GM18868 (cell line): ENCODE data around the gene PAXIP1.

ENCODE experiments used
- ATAC-seq: cut with Tn5 transposase; IDR thresholded peaks from one replicate; pipeline ENCODE4 v1.9.1; 2021; ENCODE audit warnings: mild to moderate bottlenecking, moderate library complexity; ENCODE audit not compliant: unreplicated experiment

Gene PAXIP1

DNA sequence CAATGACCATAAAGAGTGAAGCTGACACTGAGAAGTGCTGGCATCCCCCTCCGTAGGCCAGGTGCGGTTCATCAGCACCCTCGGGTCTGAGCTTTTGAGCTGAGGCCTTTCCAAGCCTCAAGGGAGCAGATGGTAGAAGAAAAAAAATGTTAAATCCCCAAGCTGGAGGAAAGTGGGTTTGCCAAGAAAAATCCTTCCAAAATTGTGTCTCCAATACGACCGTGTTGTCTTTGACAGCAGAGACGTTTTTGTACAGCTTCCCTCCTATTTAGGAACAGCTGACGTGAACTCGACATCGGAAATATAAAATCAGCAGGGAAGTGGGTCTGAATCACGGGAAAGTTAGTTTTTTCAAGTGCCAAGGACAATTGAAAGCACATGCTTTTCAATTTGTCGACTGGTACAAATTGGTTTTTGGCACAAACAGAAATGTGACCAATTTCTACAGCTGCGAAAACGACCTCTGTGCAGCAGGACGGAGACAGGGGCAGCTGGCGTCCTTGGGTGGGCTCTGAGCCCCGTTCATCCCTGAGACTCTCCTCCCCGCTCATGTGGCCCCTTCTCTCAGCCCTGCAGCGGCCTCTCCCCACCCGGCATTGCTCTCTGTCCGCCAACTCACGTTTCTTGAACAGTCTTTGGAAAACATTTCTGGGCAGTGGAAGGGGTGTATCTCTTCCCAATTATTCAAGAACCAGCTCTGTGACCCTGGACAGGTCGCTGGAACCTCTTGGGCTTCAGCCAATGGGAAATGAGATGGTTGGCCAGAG, 89.9 kb downstream of the PAXIP1 start:
- no peak for ATAC-seq

DNA sequence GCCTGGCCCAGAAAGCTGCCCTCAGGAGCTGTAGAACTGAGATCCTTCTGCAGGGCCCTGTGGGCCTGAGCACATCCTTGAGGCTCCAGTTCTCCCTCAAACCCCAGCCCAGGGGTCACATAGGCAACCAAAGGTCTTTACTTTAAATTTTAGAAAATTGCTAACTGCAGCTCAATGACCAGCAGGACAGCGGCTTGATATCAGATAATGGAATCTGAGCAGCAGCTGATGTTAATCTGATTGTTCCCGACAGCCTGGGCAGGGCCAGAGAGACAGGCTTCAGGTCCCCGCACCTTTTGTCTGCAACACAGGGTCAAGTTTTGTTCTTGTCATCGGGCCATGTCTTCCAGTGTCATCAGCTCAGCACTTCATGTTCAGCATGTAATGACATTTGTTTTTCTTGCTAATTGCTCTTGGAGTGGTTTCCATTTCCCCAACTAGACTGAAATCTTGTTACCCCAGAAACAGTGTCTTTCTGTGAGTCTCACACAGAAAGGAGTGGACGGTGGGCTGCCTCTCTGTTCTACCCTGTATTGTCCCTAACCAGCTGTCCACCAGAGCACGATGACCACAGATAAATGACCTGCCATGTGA, 91.0 kb downstream of the PAXIP1 start:
- no peak for ATAC-seq

DNA sequence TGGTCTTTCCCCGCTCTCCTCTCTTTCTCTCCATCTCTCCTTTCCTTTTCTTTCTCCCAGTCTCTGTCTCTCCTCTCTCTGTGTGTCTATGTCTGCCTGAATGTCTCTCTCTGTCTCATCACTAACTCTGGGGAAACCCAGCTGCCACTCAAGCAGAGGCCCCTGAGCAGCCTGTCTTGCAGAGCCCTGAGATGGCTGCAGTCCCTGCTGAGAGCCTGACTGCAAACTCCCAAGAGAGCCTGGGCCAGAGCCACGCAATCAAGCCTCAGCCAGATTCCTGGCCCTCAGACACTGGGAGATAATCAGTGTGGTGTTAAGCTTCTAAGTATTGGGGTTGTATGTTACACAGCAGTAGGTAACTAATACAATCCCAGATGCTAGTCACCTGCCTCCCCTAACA, 91.5 kb downstream of the PAXIP1 start:
- ATAC-seq: no peak

- no peak for ATAC-seq
These were observed 91.9 kb downstream of the PAXIP1 start for GRCh38 chr7:154910977-154911376.

DNA sequence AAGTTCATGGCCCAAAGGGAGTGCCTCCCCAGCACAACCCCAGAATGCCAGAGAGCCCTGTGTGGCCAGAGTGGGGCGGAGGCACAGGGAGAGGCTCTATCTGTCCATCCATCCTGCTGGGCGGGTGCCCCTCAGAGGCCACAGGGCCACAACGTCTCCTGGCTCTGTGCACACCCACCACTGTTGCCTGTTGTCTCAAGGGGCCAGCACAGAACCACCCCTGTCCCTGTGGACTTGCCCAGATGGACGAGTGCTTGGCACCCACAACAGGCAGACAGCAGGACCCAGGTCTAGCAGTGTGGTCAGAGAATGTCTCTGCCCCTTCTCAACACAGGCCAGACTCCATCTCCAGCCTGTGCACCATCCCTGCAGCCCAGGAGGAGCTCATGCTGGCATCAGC, 92.8 kb downstream of the PAXIP1 start:
- ATAC-seq: no peak

- ATAC-seq: no peak
These were observed 93.5 kb downstream of the PAXIP1 start for GRCh38 chr7:154909241-154910105.

- no peak for ATAC-seq
These were observed 95.0 kb downstream of the PAXIP1 start for GRCh38 chr7:154907651-154908620.

DNA sequence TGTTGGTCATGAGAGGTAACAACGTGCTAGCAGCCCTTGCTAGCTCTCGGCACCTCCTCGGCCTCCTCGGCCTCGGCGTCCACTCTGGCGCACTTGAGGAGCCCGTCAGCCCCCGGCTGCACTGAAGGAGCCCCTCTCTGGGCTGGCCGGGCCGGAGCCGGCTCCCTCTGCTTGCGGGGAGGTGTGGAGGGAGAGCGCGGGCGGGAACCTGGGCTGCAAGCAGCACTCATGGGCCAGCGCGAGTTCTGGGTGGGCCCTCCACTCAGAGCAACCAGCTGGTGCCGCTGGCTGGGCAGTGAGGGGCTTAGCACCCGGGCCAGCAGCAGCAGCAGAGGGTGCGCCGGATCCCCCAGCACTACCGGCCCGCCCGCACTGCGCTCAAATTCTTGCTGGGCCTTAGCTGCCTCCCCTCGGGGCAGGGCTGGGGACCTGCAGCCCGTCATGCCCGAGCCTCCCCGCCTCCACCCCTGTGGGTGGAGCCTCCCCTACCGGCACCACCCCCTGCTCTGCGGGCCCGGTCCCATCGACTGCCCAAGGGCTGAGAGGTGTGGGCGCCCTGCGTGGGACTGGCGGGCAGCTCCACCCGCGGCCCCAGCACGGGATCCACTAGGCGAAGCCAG, 96.1 kb downstream of the PAXIP1 start:
- no peak for ATAC-seq

DNA sequence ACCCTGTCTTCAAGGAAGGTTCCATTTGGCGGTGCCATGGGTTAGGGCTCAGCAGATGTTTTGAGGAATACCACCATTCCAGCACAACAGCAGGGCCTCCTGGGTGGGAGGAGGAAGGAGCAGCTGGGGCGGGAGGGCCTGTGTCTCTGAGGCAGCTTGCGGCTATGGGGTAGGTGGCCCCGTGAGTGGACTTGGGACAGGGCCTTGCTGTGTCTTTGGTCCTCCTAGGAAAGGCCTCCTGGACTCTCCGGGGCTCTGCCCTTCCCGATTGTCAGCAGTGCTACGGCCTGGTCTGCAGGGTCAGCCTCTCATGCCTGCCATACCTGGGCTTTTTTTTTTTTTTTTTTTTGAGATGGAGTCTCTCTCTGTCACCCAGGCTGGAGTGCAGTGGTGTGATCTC, 96.7 kb downstream of the PAXIP1 start:
- no peak for ATAC-seq

DNA sequence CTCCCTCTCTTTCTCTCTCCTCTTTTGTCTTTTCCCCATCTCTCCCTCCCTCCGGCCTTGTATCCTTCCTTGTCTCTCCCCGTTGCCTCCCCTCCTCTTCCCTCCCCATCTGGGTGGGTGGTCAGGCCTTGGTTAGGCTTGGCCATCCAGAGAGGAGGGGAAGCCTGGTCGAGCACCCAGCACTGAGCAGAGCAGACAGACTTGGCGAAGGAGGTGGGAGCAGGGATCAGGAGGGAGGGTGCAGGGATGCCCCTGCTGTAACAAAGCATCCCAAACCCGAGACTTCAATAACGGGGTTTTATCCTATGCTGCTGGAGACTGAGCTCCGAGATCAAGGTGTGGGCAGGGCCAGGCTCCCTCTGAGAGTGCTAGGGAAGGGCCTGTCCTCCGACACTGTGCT, 97.3 kb downstream of the PAXIP1 start:
- ATAC-seq: no peak

DNA sequence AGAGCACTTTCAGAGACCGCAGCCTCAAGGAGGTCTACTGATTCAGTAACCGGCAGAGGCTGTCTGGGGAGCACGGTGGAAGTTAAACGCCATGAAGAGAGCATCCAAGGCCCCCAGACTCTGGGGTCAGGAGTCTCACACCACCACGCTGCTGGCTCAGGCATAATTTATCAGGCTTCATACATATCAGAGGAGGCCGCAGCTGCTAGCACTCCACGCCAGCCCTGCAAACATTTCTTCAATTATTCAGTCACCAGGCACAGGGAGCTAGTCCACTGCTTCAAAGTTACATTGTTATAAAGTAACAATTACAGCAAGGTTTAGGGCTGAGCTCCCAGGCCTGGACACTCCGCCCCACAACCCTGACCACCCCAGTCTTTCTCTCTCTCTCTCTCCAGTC, 97.8 kb downstream of the PAXIP1 start:
- no peak for ATAC-seq

GRCh38 chr7:154903083-154903731, 99.7 kb downstream of the PAXIP1 start:
- ATAC-seq: no peak

DNA sequence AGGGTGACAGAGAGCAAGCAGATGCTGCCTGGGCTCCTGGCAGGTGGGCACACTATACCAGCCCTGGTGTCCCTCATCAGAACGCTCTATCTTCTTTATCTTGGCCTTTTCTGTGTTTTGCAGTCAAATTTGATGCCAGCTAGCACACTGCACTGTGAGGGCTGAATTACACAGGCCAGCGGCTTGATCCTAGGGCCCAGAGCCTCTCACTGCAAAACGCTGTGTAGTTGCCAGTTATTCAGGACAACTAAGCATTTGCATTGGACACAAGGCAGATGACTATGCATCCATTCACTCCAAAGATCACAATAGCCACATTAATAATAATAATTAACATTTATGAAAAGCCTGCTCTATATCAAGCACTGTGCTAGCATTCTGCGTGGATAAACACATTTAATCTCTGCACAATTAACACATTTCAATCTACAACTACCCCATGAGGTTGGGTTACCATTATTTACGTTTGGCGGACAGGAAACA, 100.3 kb downstream of the PAXIP1 start:
- ATAC-seq: no peak

DNA sequence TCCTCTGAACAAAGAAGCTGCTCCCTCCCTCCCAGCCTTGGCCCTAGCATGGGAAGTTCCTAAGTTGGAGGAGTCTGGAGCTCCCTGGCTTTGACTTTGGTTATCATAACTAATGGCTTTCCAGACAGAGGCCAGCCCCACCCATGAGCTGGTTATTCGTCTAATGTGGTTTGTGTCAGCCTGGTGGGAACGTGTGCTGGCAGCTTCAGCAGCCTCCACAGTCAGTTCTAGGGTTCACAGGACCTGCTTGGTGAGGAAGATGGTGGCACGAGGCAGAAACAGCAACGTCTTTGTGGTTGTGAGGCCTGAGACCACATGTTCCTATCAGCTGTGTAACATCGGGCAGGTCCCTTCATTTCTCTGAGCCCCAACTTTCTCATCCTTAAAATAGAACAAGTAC, 103.1 kb downstream of the PAXIP1 start:
- no peak for ATAC-seq

GRCh38 chr7:154898973-154899855, 103.7 kb downstream of the PAXIP1 start:
- ATAC-seq: no peak

GRCh38 chr7:154896076-154896475, 106.8 kb downstream of the PAXIP1 start:
- ATAC-seq: no peak
